Stimulated activated CD8-positive, alpha-beta memory T cell treated with anti-CD3 and anti-CD28 coated beads, Interleukin-15, amount 100 ng/mL, for 24 hours (primary cell): ENCODE results near the gene FBH1.
"Not testable (repeated sequence)": the region's sequence is repeated elsewhere in the genome, so short reads cannot be mapped to it uniquely, and the experiment has no call there.

ENCODE experiments used
- DNase-seq: peaks from one replicate; pipeline ENCODE4 v3.0.0-alpha.2; 2020; ENCODE audit warnings: low read depth

FBH1 gene

DNA sequence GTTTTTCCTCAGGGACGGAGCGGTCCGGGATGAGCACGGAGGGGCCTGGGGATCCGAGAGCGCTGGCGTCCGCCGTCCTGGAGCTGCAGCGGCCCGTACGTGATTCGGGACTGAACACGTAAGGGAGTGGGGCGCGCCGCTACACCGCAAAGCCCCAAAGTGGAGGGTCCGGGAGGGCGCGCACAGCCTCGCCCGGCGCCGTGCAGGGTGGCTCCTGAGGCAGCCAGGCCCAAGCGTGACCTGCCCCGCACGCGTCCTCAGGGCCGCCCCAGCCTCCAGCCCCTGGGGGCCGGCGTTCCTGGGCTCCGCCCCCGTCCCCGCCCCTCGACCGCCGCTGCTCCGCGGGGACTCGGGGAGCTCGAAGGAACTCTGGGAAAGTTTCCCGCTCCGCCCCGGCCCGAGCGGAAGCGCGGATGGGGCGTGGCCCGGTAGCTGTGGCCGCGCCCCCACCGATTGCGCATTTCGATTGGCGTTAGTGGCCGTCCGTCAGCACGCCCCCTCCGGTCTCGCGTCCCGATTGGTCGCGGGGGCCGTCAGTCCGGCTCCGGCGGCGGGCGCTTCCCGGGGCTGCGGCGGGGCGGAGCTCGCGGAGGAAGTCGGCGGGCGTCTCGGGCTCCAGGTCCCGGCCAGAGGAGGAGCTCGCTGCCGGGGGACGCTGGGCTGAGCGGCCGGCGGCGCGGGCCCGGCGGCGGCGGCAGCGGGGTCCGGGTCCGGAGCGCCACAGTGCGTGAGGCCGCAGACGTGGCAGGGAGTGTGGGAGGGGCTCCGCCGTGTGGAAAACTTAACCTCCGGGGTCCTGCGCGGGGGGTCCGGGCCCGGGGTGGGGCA is at the start of gene FBH1, which contains the start of gene ANKRD16:
FBH1 (plus strand) TSS at position 620 of the 828 bp plus-strand sequence; CDS start at position 723, 103 bp downstream.
ANKRD16 (minus strand) TSS at position 270 of the 828 bp plus-strand sequence. CDS start 539 bp downstream, outside the sequence.
- DNase-seq = peak; percentile 97

GRCh38 chr10:5840314-5841307 is 49.4 kb upstream of the FBH1 start:
- DNase-seq = no peak

DNA sequence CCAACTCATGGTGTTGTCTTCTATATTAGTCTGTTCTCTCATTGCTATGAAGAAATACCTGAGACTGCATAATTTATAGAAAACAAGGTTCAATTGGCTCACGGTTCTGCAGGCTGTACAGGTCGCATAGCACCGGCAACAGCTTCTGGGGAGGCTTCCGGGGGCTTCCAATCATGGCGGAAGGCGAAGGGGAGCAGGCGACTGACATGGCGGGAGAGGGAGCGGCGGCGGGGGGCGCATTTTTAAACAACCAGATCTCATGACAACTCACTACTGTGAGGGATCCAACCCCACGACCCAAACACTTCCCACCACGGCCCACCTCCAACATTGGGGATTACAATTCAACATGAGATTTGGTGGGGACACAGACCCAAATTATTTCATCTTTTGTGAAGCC is 48.1 kb upstream of the FBH1 start:
- DNase-seq = no peak

GRCh38 chr10:5843686-5844344 is 46.2 kb upstream of the FBH1 start:
- DNase-seq = no peak

- no peak for DNase-seq
Measured at GRCh38 chr10:5844345-5845055, 45.5 kb upstream of the FBH1 start.

- not testable (repeated sequence) for DNase-seq
Measured at GRCh38 chr10:5846667-5847066, 43.4 kb upstream of the FBH1 start.

DNA sequence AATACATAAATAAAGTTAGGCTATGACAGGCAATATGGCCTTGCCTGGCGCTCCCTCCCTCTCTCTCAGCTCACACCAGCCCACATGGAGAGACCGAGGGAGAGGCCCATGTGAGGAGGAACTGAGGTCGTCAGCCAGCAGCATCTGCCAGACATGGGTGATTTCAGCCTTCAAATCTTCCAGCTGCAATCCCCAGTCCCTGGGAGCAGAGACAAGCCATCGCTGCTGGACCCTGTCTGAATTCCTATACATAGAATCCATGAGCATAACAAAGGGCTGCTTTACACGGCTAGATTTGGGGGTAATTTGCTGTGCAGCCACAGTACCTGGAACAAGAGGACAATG is 35.9 kb upstream of the FBH1 start:
- no peak for DNase-seq

GRCh38 chr10:5855979-5856700 is 33.9 kb upstream of the FBH1 start:
- no peak for DNase-seq

- DNase-seq = no peak
Measured at GRCh38 chr10:5856701-5857004, 33.4 kb upstream of the FBH1 start.

- DNase-seq = no peak
Measured at GRCh38 chr10:5858811-5859210, 31.2 kb upstream of the FBH1 start.

- no peak for DNase-seq
Measured at GRCh38 chr10:5860066-5860465, 30.0 kb upstream of the FBH1 start.

DNA sequence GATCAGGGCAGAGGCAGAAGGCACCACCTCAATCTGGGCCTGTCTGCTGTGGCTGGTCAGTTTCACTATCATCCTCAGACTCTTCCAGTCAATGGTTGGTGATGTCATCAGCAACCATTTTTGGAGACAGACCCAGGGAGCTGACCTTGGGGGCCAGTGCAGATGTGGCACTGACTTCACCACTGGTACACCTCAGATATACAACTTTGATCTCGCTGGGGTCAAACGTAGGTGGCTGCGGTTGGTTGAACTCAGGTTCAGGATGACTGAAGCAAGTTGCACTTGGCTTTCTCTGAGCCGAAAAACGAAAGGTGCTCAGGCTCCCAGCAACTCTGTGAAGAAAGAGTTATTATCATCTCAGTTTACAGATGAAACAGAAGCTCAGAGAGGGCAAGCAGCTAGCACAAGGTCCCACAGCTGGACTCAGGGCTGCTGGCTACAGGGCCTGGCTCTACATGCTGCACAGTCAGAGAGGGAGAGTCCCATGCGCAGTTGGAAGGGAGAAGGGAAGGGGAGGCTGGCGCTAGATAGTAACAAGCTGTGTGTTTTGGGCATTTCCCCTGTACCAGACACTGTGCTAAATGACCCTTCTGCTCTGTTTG is 27.6 kb upstream of the FBH1 start:
- no peak for DNase-seq

GRCh38 chr10:5862981-5863685 is 26.9 kb upstream of the FBH1 start:
- DNase-seq = not testable (repeated sequence)

DNA sequence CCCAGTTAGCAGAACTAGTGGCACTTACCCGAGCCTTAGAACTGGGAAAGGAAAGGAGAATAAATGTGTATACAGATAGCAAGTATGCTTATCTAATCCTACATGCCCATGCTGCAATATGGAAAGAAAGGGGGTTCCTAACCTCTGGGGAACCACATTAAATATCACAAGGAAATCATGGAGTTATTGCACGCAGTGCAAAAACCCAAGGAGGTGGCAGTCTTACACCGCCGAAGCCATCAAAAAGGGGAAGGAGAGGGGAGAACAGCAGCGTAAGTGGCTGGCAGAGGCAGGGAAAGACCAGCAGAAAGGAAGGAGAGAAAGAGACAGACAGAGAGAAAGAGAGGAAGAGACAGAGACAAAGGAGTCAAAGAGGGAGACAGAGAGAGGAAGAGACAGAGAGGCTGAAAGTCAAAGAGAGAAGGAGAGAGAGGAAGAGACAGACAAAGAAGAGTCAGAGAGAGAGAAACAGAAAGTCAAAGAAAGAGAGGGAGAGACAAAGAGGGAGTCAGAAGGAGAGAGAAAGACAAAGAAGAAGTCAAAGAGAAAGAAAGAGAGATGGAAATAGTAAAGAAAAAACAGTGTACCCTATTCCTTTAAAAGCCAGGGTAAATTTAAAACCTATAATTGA is 23.5 kb upstream of the FBH1 start:
- not testable (repeated sequence) for DNase-seq

GRCh38 chr10:5867091-5867615 is 22.9 kb upstream of the FBH1 start:
- not testable (repeated sequence) for DNase-seq

- DNase-seq = not testable (repeated sequence)
Measured at GRCh38 chr10:5868383-5868782, 21.7 kb upstream of the FBH1 start.

- no peak for DNase-seq
Measured at GRCh38 chr10:5869156-5869555, 20.9 kb upstream of the FBH1 start.

DNA sequence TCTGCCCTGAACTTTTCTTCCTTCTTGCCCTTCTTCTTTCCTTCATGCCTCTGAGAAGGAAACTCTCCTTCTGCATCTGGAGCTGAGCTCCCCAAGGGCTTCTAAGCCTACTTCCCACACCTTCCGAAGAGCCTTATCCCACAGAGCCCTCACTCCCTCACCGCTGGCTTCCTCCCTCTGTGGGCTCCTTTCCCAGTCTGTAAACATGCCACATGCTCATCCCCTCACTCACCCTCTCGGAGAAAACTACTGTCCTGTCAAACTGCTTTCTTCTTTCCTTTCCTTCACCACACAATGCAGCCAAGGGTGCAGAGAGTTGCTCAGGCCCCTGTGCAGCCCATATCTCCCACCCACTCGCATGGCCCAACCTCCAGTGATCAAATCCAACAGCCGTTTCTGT is 18.4 kb upstream of the FBH1 start:
- no peak for DNase-seq

DNA sequence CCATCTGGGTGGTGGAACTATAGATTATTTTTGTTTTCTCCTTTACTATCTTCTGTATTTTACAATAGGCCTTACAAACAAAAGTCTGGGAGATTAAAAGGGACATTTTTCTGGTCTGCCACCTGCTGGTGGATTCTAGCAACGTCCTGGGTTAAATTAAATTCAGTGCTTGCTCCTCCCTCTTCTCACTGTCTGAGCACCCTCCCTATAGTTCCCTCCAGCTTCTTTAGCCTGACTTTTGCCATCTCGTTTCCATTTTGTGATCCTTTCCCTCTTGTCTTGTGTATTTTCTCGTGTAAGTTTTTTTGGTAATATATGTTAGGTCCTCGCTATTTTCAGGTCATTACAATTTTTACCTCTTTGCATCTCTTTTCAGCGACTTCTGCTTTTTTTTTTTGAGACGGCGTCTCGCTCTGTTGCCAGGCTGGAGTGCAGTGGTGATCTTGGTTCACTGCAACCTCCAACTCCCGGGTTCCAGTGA is 16.5 kb upstream of the FBH1 start:
- DNase-seq = peak; percentile 31
